ENCODE measurements around the gene ZNRF2. TPM values are rescaled to one million over a fixed set of nuclear protein-coding genes. Genes with fewer than 3 reads are reported as not detected.
"Not testable (repeated sequence)": the region's sequence is repeated elsewhere in the genome, so short reads cannot be mapped to it uniquely, and the experiment has no call there.

ZNRF2 gene
- total and polyA plus RNA-seq, 7 donors: 14.4 to 33.8 (median 22.5) TPM

DNA sequence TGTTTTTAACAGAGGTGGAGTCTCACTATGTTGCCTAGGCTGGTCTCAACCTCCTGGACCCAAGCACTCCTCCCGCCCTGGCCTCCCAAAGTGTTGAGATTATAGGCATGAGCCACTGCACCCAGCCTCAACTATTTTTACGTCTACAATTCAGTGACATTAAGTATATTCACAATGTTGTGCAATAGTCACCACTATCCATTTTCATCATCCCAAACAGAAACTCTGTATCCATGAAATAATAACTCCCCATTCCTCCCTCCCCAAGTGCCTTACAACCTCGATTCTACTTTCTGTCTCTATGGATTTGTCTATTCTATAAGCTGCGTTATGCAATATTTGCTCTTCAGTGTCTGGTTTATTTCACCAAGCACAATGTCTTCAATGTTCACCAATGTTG, 20.3 kb upstream of the ZNRF2 start:
- Histone ChIP-seq H3K4me3 (no peak overlapping the region), H3K9me3 (no peaks in the 10 kb centered on the region), H3K27ac (no peak overlapping the region), H3K36me3 (no peaks in the 10 kb centered on the region), H3K4me1 (no peaks in the 10 kb centered on the region), H3K27me3 (no peaks in the 10 kb centered on the region)
- WGBS, 2 donors: 80 to 90% methylated on average over 4 of the region's 4 CpGs
- no peak for DNase-seq
- no peak for TF ChIP-seq POLR2A (IDR thresholded peaks at IDR 0.05)
- TF ChIP-seq, protein P1, sequence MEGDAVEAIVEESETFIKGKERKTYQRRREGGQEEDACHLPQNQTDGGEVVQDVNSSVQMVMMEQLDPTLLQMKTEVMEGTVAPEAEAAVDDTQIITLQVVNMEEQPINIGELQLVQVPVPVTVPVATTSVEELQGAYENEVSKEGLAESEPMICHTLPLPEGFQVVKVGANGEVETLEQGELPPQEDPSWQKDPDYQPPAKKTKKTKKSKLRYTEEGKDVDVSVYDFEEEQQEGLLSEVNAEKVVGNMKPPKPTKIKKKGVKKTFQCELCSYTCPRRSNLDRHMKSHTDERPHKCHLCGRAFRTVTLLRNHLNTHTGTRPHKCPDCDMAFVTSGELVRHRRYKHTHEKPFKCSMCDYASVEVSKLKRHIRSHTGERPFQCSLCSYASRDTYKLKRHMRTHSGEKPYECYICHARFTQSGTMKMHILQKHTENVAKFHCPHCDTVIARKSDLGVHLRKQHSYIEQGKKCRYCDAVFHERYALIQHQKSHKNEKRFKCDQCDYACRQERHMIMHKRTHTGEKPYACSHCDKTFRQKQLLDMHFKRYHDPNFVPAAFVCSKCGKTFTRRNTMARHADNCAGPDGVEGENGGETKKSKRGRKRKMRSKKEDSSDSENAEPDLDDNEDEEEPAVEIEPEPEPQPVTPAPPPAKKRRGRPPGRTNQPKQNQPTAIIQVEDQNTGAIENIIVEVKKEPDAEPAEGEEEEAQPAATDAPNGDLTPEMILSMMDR (IDR thresholded peaks at IDR 0.05): no peak
- TF ChIP-seq EP300 (IDR thresholded peaks at IDR 0.05): no peak
- TF ChIP-seq POLR2AphosphoS5 (IDR thresholded peaks at IDR 0.05): no peak
- intact Hi-C loops (cut with DNase I): no loop called here

DNA sequence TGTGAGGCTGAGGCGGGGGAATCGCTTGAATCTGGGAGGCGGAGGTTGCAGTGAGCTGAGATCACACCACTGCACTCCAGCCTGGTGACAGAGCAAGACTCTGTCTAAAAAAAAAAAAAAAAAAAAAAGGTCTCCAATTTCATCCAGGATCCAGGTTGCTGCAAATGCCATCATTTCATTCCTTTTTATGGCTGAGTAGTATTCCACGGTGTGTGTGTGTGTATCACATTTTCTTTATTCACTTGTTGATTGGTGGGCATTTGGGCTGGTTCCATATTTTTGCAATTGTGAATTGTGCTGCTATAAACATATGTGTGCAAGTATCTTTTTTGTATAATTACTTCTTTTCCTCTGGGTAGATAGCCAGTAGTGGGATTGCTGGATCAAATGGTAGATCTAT, 19.2 kb upstream of the ZNRF2 start:
- H3K27me3 ChIP-seq; H3K27ac ChIP-seq; H3K4me1 ChIP-seq; H3K36me3 ChIP-seq; H3K4me3 ChIP-seq; H3K9me3 ChIP-seq; intact Hi-C loops (cut with DNase I); DNase-seq: not testable (repeated sequence)
- 97 to 98% methylated on average over 4 of the region's 4 CpGs for WGBS, 2 donors

DNA sequence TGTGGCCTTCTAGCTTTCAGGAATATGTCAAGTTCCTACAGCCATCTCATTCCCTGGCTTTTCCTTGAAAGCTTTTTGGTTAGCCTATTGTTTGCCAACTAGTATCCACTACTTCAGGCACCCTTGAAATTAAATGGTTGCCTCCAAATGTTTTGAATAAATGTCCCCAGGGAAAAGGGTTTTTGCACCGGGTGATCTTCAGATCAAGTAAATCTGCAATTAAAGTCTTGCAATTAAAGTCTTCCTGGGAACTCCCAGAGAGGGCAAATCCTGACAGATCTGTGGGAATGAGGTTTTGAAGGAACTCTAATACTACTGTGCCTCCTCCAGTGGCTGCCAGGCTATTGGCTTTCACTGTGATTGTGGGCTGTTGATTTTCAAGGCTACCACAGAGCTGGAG, 17.7 kb upstream of the ZNRF2 start:
- H3K9me3 ChIP-seq: no peaks in the 10 kb centered on the region
- no peaks in the 10 kb centered on the region for H3K4me1 ChIP-seq
- H3K4me3 ChIP-seq: no peak overlapping the region
- 61 to 65% methylated on average over 1 of the region's 1 CpG for WGBS, 2 donors
- H3K36me3 ChIP-seq: no peaks in the 10 kb centered on the region
- TF ChIP-seq POLR2A (IDR thresholded peaks at IDR 0.05): no peak
- TF ChIP-seq, protein P1 (IDR thresholded peaks at IDR 0.05): no peak
- no peaks in the 10 kb centered on the region for H3K27me3 ChIP-seq
- H3K27ac ChIP-seq: no peak overlapping the region
- intact Hi-C loops (cut with DNase I): no loop called here
- DNase-seq: no peak

DNA sequence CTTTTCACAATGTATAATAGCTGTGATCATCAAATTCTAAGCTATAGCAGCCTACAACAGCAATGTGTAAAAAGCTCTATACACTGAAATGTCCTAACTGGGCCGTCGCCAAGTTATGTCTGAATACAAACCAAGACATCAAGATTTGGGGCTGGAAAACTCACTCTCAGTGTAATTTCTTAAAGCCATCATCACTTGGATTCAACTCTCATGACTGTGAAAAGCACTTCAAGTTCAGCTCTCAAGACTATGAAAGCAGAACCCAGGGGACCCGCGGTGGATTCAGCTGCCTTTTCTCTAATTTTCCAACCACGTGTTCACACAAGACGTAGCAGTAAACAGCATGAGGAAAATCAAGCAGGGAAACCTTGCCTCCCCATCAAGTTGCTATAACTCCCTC, 15.8 kb upstream of the ZNRF2 start:
- Histone ChIP-seq H3K4me1 (no peaks in the 10 kb centered on the region), H3K4me3 (no peak overlapping the region), H3K9me3 (no peaks in the 10 kb centered on the region), H3K36me3 (no peaks in the 10 kb centered on the region), H3K27me3 (no peaks in the 10 kb centered on the region), H3K27ac (no peak overlapping the region)
- WGBS, 2 donors: 80 to 94% methylated on average over 6 of the region's 6 CpGs
- DNase-seq: no peak
- intact Hi-C loops (cut with DNase I): no loop called here
- TF ChIP-seq POLR2AphosphoS5 (IDR thresholded peaks at IDR 0.05): no peak
- TF ChIP-seq, protein P1 (IDR thresholded peaks at IDR 0.05): no peak

DNA sequence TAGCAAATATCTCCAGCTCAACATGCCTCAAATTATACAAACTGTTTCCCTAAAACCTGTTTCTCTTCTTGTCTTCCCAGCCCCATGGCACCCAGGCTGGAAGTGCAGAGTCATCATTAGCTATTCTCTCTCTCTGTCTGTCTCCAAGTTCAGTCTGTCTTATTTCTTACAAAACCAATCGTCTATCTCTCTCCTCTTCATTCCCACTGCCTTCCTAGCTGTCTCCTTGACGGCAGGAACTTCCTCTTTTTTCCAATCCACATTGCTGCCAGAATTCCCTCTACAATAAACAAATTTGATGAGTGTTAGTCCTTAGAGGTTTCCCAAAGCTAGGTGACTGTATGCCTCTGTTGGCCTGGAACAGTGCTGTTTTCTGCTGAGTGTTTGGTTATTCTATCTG, 14.9 kb upstream of the ZNRF2 start:
- no peaks in the 10 kb centered on the region for H3K4me1 ChIP-seq
- no peaks in the 10 kb centered on the region for H3K27me3 ChIP-seq
- intact Hi-C loops (cut with DNase I): no loop called here
- H3K36me3 ChIP-seq: no peaks in the 10 kb centered on the region
- no peaks in the 10 kb centered on the region for H3K9me3 ChIP-seq
- H3K27ac ChIP-seq: no peak overlapping the region
- WGBS, 2 donors: 31 to 66% methylated on average over 2 of the region's 2 CpGs
- H3K4me3 ChIP-seq: no peak overlapping the region
- no peak for DNase-seq
- TF ChIP-seq POLR2AphosphoS5 (IDR thresholded peaks at IDR 0.05): no peak
- TF ChIP-seq EP300 (IDR thresholded peaks at IDR 0.05): no peak
- TF ChIP-seq, protein P1 (IDR thresholded peaks at IDR 0.05): no peak
- TF ChIP-seq POLR2A (IDR thresholded peaks at IDR 0.05): no peak
